ENCODE results near the gene FGB. TPM values are rescaled to one million over a fixed set of nuclear protein-coding genes. Genes with fewer than 3 reads are reported as not detected.

FGB gene
- total RNA-seq, 1 donor, result not detected

DNA sequence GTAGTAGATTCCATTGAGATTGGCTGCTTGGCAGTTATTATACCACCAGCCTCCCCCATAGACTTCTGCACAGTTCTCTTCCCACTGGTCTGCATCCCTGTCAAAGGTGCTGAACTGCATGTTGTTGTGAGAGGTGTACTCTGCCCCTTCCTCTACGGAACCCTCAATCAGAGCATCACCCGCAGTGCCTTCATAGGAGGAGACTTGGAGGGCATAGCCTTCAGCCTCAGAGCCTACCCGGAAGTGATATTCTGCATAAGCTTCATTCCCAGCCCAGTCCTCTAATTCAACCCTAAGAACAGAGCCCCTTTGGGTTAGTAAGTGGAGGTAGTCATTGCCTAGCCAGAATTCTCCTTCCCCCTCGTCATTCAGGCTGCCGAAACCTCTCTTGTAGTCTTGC, 21.4 kb downstream of the FGB start:
- no peak for DNase-seq (ENCODE audit: low read depth)
- TF ChIP-seq, protein P1, sequence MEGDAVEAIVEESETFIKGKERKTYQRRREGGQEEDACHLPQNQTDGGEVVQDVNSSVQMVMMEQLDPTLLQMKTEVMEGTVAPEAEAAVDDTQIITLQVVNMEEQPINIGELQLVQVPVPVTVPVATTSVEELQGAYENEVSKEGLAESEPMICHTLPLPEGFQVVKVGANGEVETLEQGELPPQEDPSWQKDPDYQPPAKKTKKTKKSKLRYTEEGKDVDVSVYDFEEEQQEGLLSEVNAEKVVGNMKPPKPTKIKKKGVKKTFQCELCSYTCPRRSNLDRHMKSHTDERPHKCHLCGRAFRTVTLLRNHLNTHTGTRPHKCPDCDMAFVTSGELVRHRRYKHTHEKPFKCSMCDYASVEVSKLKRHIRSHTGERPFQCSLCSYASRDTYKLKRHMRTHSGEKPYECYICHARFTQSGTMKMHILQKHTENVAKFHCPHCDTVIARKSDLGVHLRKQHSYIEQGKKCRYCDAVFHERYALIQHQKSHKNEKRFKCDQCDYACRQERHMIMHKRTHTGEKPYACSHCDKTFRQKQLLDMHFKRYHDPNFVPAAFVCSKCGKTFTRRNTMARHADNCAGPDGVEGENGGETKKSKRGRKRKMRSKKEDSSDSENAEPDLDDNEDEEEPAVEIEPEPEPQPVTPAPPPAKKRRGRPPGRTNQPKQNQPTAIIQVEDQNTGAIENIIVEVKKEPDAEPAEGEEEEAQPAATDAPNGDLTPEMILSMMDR (IDR thresholded peaks at IDR 0.05; ENCODE audit: insufficient read depth, low read depth, low read length), result no peak
- H3K4me3 ChIP-seq (ENCODE audit: low read depth, low read length), result no peak overlapping the region

DNA sequence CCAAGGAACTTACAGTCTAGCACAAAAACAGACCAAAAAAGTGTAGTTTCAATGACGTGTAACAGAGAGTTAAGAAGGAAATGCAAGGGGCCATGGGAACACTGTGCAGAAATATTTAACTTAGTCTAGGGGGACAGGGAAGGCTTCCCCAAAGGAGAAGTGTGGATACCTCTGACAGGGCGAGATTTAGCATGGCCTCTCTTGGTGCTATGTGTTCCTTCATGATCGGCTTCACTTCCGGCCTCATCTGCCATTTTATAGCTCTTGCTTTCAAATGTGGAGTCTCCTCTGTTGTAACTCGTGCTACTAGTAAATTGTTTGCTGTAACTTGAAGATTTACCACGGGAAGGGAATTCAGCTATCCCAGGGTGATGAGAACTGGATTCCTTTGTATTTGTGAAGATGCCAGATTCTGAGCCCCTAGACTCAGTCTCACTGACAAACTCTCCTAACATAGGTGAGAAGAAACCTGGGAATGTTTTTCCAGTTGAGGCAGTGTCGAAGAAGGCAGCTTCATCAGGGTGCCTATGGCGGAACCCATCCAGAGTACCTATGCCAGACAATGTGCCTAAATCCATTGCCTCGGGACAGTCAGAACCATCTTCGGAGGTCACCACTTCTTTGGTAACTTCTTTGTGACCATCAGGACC, 22.7 kb downstream of the FGB start:
- no peak overlapping the region for H3K4me3 ChIP-seq (ENCODE audit: low read depth, low read length)
- TF ChIP-seq, protein P1 (IDR thresholded peaks at IDR 0.05; ENCODE audit: insufficient read depth, low read depth, low read length), result no peak
- DNase-seq (ENCODE audit: low read depth), result no peak

DNA sequence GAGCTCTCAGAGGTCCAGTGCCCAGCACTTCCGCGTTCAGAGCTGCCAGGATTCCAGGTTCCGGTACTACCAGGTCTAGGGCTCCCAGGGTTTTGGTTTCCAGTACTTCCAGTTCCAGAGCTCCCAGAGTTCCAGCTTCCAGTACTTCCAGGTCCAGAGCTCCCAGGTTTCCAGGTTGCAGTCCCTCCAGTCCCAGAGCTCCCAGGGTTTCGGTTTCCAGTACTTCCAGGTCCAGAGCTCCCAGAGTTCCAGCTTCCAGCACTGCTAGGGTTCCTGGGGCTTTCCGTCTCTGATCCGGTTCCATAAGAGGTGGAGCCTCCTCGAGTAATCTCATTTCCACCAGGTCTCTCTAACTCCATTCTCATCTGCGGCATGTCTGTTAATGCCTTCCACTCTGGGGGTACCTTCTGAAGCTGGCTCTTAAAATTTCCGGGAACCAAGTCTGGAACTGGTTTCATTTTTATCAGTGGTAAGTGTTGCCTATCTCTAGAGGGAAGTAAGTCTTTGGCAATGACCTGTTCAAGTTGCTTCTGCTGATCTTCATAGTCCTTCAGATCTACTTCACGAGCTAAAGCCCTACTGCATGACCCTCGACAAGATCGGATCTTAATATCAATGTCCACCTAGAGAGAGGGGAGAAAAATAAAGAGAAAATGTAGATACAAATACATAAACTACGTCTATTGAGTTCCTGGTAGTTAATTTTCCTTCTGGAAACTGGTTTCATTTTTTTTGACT, 23.7 kb downstream of the FGB start:
- DNase-seq (ENCODE audit: low read depth), result no peak

DNA sequence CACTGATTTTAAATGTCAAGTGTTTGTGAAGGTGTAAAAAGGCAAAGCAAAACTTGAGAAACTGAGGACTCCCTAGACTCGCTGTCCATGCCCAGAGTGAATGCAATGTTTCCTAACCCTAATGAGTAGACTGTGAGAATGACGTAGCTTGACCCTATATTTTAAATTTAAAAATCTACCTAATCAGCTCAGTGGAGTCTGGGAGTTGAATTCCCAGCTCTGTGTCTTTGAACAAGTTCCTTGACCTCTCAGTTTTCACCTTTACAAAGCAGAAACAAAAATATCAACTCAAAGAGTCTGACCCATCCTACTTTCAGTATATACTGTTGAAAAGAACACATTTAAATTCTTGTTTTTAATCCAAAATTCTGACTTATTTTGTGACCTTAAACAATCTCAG, 25.4 kb downstream of the FGB start:
- H3K4me3 ChIP-seq (ENCODE audit: low read depth, low read length), result no peak overlapping the region
- no peak for DNase-seq (ENCODE audit: low read depth)
- TF ChIP-seq, protein P1 (IDR thresholded peaks at IDR 0.05; ENCODE audit: insufficient read depth, low read depth, low read length), result no peak

More for the DNA sequence above, 23.7 kb downstream of the FGB start:
- H3K4me3 ChIP-seq (ENCODE audit: low read depth, low read length), result no peak overlapping the region
- TF ChIP-seq, protein P1 (IDR thresholded peaks at IDR 0.05; ENCODE audit: insufficient read depth, low read depth, low read length), result no peak

DNA sequence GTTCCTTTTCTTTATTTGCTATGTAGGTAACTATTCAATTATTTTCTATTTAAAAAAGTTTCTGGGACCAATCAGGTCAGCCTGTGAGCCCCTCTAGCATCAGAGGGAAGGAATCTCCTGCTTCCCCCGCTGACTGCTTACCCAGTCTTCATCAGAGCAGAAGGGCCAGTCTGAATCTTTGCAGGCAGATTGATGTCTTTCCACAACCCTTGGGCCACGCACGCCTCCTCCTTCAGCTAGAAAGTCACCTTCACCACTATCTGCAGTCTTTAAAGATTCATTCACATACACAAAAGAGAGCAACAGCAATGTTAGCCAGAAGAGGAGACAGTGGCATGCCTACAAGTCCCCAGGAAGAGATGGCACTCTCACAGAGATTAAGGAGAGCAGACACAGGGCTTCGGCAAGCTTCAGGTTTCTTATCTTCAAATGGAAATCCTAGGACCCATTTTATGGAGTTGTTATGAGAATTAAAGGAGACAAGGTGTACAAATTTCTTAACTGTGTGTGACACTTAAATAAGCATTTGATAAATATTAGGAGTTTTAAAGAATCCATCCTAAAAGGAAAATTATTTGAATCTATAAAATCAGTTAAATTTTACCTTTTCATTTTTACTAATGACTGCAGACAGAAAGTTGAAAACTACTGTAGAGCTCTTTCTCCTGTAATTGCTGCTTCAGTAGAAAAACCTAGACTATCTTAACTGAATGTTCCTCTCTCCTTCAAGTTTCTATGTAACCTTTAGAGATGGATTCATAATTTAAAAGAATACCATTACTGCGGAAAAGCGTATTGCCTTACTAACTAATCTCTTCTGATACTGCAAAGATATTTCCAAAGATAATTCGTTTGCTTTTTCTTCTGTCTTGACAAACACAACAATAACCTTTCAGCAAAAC, 26.7 kb downstream of the FGB start:
- no peak for DNase-seq (ENCODE audit: low read depth)
- H3K4me3 ChIP-seq (ENCODE audit: low read depth, low read length), result no peak overlapping the region
- TF ChIP-seq, protein P1 (IDR thresholded peaks at IDR 0.05; ENCODE audit: insufficient read depth, low read depth, low read length), result no peak

DNA sequence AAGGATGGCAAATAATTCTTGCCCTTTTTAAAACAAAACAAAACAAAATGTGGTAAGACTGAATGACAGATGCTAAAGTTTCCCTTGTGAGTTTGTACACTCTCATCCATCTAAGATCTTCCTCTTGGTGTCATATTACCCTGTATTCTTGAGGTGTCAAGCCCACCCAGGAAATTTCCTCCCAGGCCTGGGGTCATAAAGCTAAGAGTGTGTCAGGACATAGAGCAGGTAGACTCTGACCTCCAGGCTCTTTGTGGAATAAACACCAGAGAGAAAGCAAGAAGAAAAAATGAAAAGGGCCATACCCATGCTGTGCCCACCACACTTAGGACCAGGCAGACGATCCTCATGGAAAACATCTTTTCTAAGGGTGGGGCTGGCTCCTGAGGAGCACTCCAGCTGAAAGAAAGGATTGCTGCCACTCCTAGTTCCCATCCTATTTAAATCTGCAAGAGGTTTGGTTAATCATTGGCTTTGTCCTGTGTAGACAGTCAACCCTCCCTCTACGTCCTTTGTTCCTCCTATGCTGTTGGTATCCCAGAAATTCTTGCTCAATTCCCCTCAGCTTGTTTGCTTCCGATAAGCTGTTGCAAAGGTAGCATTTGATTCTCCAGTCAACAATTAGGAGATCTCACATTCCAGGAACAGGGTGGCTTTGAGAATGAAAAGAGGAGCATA, 27.7 kb downstream of the FGB start, which contains the start of gene FGA:
Gene FGA (minus strand): TSS at position 414 of the 678 bp plus-strand sequence. CDS start 55 bp downstream, at position 359.
- H3K4me3 ChIP-seq (ENCODE audit: low read depth, low read length), result no peak within 1 kb of the TSS
- TF ChIP-seq, protein P1 (IDR thresholded peaks at IDR 0.05; ENCODE audit: insufficient read depth, low read depth, low read length), result no peak
- DNase-seq (ENCODE audit: low read depth), result no peak
